Sigmoid colon (tissue), 7 donors: ENCODE results near the gene ASS1. TPM values are rescaled to one million over a fixed set of nuclear protein-coding genes. Genes with fewer than 3 reads are reported as not detected.

ENCODE experiments used
- DNase-seq: peaks from one replicate; pipeline ENCODE4 v3.0.0-alpha.2; 2019
- H3K27ac ChIP-seq, 4 donors: fragments of 200-600 bp; sonication (generic); one replicate each; pipeline ENCODE4 v1.5.1; 2016 to 2019; ENCODE audit warnings: mild to moderate bottlenecking in 1 of 4
- H3K27me3 ChIP-seq, 3 donors: fragments of 200-600 bp; sonication (generic); one replicate each; pipeline ENCODE4 v1.5.1; 2019; ENCODE audit warnings: mild to moderate bottlenecking in 1 of 3
- H3K36me3 ChIP-seq, 4 donors: fragments of 200-600 bp; sonication (generic); one replicate each; pipeline ENCODE4 v1.5.1; 2016 to 2019
- H3K4me1 ChIP-seq, 4 donors: fragments of 200-600 bp; sonication (generic); one replicate each; pipeline ENCODE4 v1.5.1; 2017 to 2019
- H3K4me3 ChIP-seq, 4 donors: fragments of 200-600 bp; sonication (generic); one replicate each; pipeline ENCODE4 v1.5.1; 2017 to 2019; ENCODE audit warnings: mild to moderate bottlenecking in 2 of 4, moderate library complexity in 1 of 4
- H3K9me3 ChIP-seq, 4 donors: fragments of 200-600 bp in 3 of 4; sonication (generic) in 3 of 4; one replicate each; pipeline versions ENCODE4 v1.5.1 to v1.6.1; 2013 to 2019
- CTCF ChIP-seq, 4 experiments: fragments of 450-650 bp in 3 of 4; fragments of 200-600 bp in 1 of 4; IDR thresholded peaks; one replicate each; pipeline ENCODE4 v1.5.1; 2016 to 2019; ENCODE audit warnings: antibody characterized with exemption in 4 of 4, mild to moderate bottlenecking in 3 of 4, moderate library complexity in 2 of 4
- EP300 ChIP-seq, 4 donors: sonication (generic); formaldehyde crosslinking; IDR thresholded peaks; one replicate each; pipeline ENCODE4 v1.6.1; 2017; ENCODE audit warnings: antibody characterized with exemption in 4 of 4
- POLR2A ChIP-seq, 2 donors: fragments of 450-650 bp; IDR thresholded peaks; one replicate each; pipeline ENCODE4 v1.6.1; 2016; ENCODE audit warnings: antibody characterized with exemption in 2 of 2, mild to moderate bottlenecking in 2 of 2, moderate library complexity in 2 of 2
- POLR2AphosphoS5 ChIP-seq, 4 donors: sonication (generic); formaldehyde crosslinking; IDR thresholded peaks; one replicate each; pipeline ENCODE4 v1.6.1; 2017; ENCODE audit warnings: antibody characterized with exemption in 4 of 4
- WGBS, 2 donors: extraction: QIAGEN DNeasy Blood & Tissue Kit; methylation state at CpG; one replicate each; pipeline ENCODE4 v1.1.7; 2013; 5-methylcytosine and 5-hydroxymethylcytosine counted together
- intact Hi-C: fragments of 100-400 bp; cut with DNase I; formaldehyde crosslinking; loops from one replicate; pipeline ENCODE4 v1.15.1; 2023
- polyA plus RNA-seq, 3 donors: library from polyadenylated mRNA; stranded (reverse); fragments of 200-250 nt; gene quantifications; one replicate each; pipeline ENCODE4 v1.2.3, GENCODE V29; 2013
- total RNA-seq, 4 donors: library from RNA; depleted of rRNA; stranded (reverse); fragments of >200 nt; gene quantifications; one replicate each; pipeline ENCODE4 v1.1.0, GENCODE V29; 2016
- donor health status: healthy with polysubstance abuse.
- donor health status: Bipolar disorder and iron deficiency.
- donor health status: healthy.

Gene ASS1
- total and polyA plus RNA-seq, 7 donors = 65.8 to 1,420 (median 84.2) TPM

- intact Hi-C loops = no loop called here
- WGBS, 2 donors = 93 to 94% methylated on average over 6 of the region's 6 CpGs
Measured at GRCh38 chr9:130486103-130486502, 41.3 kb downstream of the ASS1 start.

GRCh38 chr9:130487500-130487899, 42.7 kb downstream of the ASS1 start:
- TF ChIP-seq POLR2A (IDR thresholded peaks at IDR 0.05) (no peak), POLR2AphosphoS5 (IDR thresholded peaks at IDR 0.05) (no peak), CTCF (IDR thresholded peaks at IDR 0.05) (no peak), EP300 (IDR thresholded peaks at IDR 0.05) (no peak)
- H3K9me3 ChIP-seq = no peaks in the 10 kb centered on the region
- no peaks in the 10 kb centered on the region for H3K4me1 ChIP-seq
- intact Hi-C loops = no loop called here
- H3K27me3 ChIP-seq = no peaks in the 10 kb centered on the region
- H3K27ac ChIP-seq = no peak overlapping the region
- WGBS, 2 donors = 66 to 75% methylated on average over 6 of the region's 6 CpGs
- no peak for DNase-seq
- H3K4me3 ChIP-seq = no peak overlapping the region
- peaks cover 0 to 11% (median 4%) of the 10 kb centered on the region in 4 donors for H3K36me3 ChIP-seq

More at GRCh38 chr9:130486103-130486502, 41.3 kb downstream of the ASS1 start:
- no peaks in the 10 kb centered on the region for H3K9me3 ChIP-seq
- TF ChIP-seq CTCF (IDR thresholded peaks at IDR 0.05) = no peak
- TF ChIP-seq POLR2AphosphoS5 (IDR thresholded peaks at IDR 0.05) = no peak
- TF ChIP-seq EP300 (IDR thresholded peaks at IDR 0.05) = no peak
- TF ChIP-seq POLR2A (IDR thresholded peaks at IDR 0.05) = no peak
- H3K27me3 ChIP-seq = no peaks in the 10 kb centered on the region
- no peaks in the 10 kb centered on the region for H3K4me1 ChIP-seq
- H3K27ac ChIP-seq = no peak overlapping the region
- H3K4me3 ChIP-seq = no peak overlapping the region
- H3K36me3 ChIP-seq = peaks cover 0 to 11% (median 4%) of the 10 kb centered on the region in 4 donors
- no peak for DNase-seq

- H3K27me3 ChIP-seq = no peaks in the 10 kb centered on the region
- intact Hi-C loops = no loop called here
- H3K36me3 ChIP-seq = peaks cover 0 to 11% (median 4%) of the 10 kb centered on the region in 4 donors
- H3K27ac ChIP-seq = no peak overlapping the region
- no peak for DNase-seq
- TF ChIP-seq POLR2A (IDR thresholded peaks at IDR 0.05) (no peak), CTCF (IDR thresholded peaks at IDR 0.05) (no peak), POLR2AphosphoS5 (IDR thresholded peaks at IDR 0.05) (no peak), EP300 (IDR thresholded peaks at IDR 0.05) (no peak)
- no peaks in the 10 kb centered on the region for H3K9me3 ChIP-seq
- H3K4me3 ChIP-seq = no peak overlapping the region
- no peaks in the 10 kb centered on the region for H3K4me1 ChIP-seq
- 92 to 94% methylated on average over 18 of the region's 18 CpGs for WGBS, 2 donors
Measured at GRCh38 chr9:130488621-130489330, 44.0 kb downstream of the ASS1 start.

- intact Hi-C loops = no loop called here
- TF ChIP-seq POLR2A (IDR thresholded peaks at IDR 0.05) (no peak), POLR2AphosphoS5 (IDR thresholded peaks at IDR 0.05) (no peak), EP300 (IDR thresholded peaks at IDR 0.05) (no peak), CTCF (IDR thresholded peaks at IDR 0.05) (no peak)
- Histone ChIP-seq H3K27ac (no peak overlapping the region), H3K36me3 (peaks cover 0 to 24% (median 17%) of the 10 kb centered on the region in 4 donors), H3K4me3 (no peak overlapping the region), H3K27me3 (no peaks in the 10 kb centered on the region), H3K4me1 (no peaks in the 10 kb centered on the region), H3K9me3 (peaks cover 0 to 7% (median under 1%) of the 10 kb centered on the region in 4 donors)
- no peak for DNase-seq
- 84 to 93% methylated on average over 19 of the region's 19 CpGs for whole genome bisulfite sequencing, 2 donors
Measured at GRCh38 chr9:130490981-130491380, 46.2 kb downstream of the ASS1 start.
